T-helper 1 cell treated with Interleukin-12 subunit alpha and Interleukin-12 subunit beta and Interleukin-4 antibody, amounts not matched to agents 30 μg/mL and 1 μg/mL, for 36 hours (primary cell): ENCODE data around the gene MLANA.

Experiments used
- H3K27ac Mint-ChIP-seq: one replicate; pipeline ENCODE4 v1.8.0; 2021; ENCODE audit warnings: mild to moderate bottlenecking, mixed read lengths
- H3K27me3 Mint-ChIP-seq: one replicate; pipeline ENCODE4 v1.8.0; 2021; ENCODE audit warnings: low read depth, mixed read lengths
- H3K36me3 Mint-ChIP-seq: one replicate; pipeline ENCODE4 v1.8.0; 2021; ENCODE audit warnings: low read depth, mixed read lengths
- H3K4me1 Mint-ChIP-seq: one replicate; pipeline ENCODE4 v1.8.0; 2021; ENCODE audit warnings: low read depth, mixed read lengths
- H3K4me3 Mint-ChIP-seq: one replicate; pipeline ENCODE4 v1.8.0; 2021; ENCODE audit warnings: mild to moderate bottlenecking, moderate library complexity, mixed read lengths
- H3K9me3 Mint-ChIP-seq: one replicate; pipeline ENCODE4 v1.8.0; 2021; ENCODE audit warnings: mixed read lengths

MLANA gene

GRCh38 chr9:5947912-5948311 is 57.2 kb downstream of the MLANA start:
- Mint-ChIP-seq H3K9me3 (no peaks in the 10 kb centered on the region), H3K36me3 (peaks cover 2% of the 10 kb centered on the region), H3K27ac (peak overlapping the region; percentile 70), H3K27me3 (no peaks in the 10 kb centered on the region), H3K4me3 (no peak overlapping the region), H3K4me1 (peaks cover 29% of the 10 kb centered on the region)

DNA sequence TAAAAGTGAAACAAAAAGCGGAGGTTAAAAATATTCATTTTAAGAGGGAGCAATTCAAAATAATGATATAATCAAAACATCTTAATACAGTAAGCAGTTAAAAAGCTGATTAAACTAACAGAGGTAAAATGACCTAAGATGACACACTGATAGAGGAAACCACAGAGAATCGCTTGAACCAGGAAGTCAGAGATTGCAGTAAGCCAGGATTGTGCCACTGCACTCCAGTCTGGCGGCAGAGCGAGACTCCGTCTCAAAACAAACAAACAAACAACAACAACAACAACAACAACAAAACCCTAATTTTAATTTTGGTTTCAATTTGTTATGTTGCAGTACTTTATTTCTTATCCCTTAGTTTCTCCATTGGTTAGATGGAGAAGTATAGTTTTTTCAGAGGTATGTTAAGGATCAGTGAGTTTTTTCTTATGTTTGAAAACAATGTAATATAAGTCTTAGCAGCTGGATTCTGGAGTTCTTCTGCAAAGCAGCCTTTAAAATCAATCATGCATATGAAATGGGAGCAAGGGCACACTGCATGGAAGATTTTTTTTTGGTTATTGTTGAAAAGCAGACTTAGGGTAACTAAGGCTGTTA is 58.5 kb downstream of the MLANA start:
- Mint-ChIP-seq H3K4me3 (peak overlapping the region; percentile 57), H3K9me3 (no peaks in the 10 kb centered on the region), H3K27ac (peak overlapping the region; percentile 20), H3K27me3 (no peaks in the 10 kb centered on the region), H3K4me1 (peaks cover 29% of the 10 kb centered on the region), H3K36me3 (peaks cover 2% of the 10 kb centered on the region)

- no peak overlapping the region for H3K27ac Mint-ChIP-seq
- H3K9me3 Mint-ChIP-seq = no peaks in the 10 kb centered on the region
- H3K36me3 Mint-ChIP-seq = peaks cover 2% of the 10 kb centered on the region
- no peaks in the 10 kb centered on the region for H3K27me3 Mint-ChIP-seq
- no peak overlapping the region for H3K4me3 Mint-ChIP-seq
- H3K4me1 Mint-ChIP-seq = peaks cover 26% of the 10 kb centered on the region
These were observed 59.6 kb downstream of the MLANA start for GRCh38 chr9:5950261-5950660.

DNA sequence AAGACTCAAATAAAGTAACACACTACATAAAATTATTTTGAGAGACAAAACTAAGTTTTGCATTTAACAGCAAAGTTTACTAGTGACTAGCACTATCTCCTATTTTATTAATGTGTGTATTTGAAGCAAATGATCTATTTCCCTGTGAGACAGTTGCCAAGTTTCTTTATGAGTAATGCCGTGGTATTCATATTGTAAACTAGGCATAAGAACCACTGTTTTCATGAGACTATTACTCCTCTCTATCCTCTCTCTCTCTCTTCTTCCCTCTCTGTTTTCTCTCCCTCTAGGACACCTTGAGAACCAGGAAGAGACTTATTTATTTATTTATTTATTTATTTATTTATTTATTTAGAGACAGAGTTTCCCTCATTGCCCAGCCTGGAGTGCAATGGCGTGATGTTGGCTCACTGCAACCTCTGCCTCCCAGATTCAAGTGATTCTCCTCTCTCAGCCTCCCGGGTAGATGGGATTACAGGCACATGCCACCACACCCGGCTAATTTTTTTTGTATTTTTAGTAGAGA is 61.1 kb downstream of the MLANA start:
- Mint-ChIP-seq H3K4me1 (peaks cover 22% of the 10 kb centered on the region), H3K27me3 (no peaks in the 10 kb centered on the region), H3K9me3 (no peaks in the 10 kb centered on the region), H3K36me3 (peaks cover 2% of the 10 kb centered on the region), H3K27ac (no peak overlapping the region), H3K4me3 (no peak overlapping the region)

DNA sequence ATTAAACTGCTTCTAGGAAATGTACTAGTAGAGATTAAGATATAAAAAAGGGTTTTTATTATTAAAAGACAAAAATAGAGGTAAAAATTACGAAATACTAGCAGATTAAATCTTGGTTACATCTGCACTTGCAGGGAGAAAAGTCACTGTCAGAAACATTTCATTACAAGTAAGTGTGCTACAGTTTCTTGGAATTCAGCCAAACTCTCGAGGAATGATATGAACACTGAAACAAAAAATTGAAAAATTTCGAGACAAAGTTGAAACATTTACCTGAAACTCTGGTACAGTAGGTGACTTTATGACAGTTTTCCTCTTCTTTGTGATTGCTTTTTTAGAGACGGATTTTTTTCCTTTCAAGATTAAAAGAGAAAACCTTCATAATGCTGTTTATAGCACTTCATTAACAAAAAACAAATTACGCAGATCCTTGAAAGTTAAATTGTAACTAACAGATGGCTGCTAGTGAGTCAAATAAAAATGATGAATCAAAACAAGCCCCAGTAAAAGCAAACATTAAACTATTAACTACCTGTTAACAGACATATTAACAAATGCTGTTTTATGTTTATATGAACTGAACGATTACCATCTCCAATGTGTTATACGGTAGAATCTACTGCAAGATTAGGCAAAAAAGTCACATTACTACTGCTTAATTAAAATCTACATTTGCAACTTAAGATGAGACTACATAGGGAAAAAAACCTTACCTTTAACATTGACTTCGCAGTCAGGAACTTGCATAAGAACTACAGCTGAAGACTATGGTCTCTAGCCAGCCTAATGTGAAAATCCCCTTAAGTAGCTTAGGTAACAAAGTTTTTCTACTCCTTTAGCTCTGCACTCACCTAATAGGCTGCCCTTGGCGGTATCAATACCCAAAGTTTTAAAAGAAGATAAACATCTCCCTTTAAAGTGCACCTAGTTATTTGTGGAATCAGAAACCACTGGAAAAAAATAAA is 63.3 kb downstream of the MLANA start:
- Mint-ChIP-seq H3K27ac (no peak overlapping the region), H3K4me3 (no peak overlapping the region), H3K27me3 (no peaks in the 10 kb centered on the region), H3K4me1 (peaks cover 9% of the 10 kb centered on the region), H3K36me3 (peaks cover 4% of the 10 kb centered on the region), H3K9me3 (no peaks in the 10 kb centered on the region)

DNA sequence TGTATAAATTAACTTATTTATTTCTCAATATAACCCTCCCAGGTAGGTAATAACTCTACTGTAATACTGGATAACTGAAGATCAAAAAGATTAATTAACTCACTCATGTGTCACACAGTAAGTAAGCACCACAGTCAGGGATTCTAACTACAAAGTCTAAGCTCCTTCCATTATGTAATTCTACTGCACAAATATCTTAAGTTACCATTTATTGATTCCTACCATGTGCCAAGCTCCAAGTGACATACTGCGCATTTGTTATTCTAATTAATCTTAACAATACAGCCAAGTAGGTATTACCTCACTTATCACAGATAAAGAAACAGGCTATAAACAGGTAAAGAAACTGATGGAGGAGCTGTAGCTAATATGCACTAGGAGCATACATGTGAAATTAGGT is 66.5 kb downstream of the MLANA start:
- no peak overlapping the region for H3K4me3 Mint-ChIP-seq
- no peak overlapping the region for H3K27ac Mint-ChIP-seq
- no peaks in the 10 kb centered on the region for H3K9me3 Mint-ChIP-seq
- H3K27me3 Mint-ChIP-seq = no peaks in the 10 kb centered on the region
- H3K36me3 Mint-ChIP-seq = peaks cover 9% of the 10 kb centered on the region
- no peaks in the 10 kb centered on the region for H3K4me1 Mint-ChIP-seq

DNA sequence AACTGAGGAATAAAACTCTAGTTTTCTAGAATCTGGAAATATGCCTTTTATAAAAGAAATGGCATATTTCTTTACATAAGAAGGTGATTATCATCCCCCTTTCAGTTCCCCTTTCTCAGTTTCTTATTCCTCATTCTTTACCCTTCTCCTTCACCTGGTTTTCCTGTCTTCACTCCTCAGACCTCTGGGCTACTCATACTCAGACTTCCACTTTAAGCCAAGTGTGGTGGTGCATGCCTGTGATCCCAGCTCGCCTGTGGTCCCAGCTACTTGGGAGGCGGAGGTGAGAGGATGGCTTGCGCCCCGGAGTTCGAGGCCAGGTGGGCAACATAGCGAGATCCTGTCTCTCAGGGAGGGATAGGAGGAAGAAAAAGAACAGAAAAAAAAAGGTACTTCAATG is 67.6 kb downstream of the MLANA start:
- Mint-ChIP-seq H3K4me3 (no peak overlapping the region), H3K36me3 (peaks cover 9% of the 10 kb centered on the region), H3K4me1 (no peaks in the 10 kb centered on the region), H3K9me3 (no peaks in the 10 kb centered on the region), H3K27me3 (no peaks in the 10 kb centered on the region), H3K27ac (no peak overlapping the region)
